Uterus (tissue), 2 donors: Measurements from ENCODE around the gene ERFL.

Experiments
- CTCF ChIP-seq, 4 experiments: fragments of 200-600 bp in 2 of 4; fragments of 450-650 bp in 2 of 4; sonication (generic) in 2 of 4; IDR thresholded peaks; one replicate each; pipeline ENCODE4 v1.5.1; 2016 to 2019; ENCODE audit warnings: antibody characterized with exemption in 4 of 4, mild to moderate bottlenecking in 2 of 4, moderate library complexity in 1 of 4
- POLR2A ChIP-seq, 2 donors: fragments of 450-650 bp; IDR thresholded peaks; one replicate each; pipeline ENCODE4 v1.6.1; 2016; ENCODE audit warnings: antibody characterized with exemption in 2 of 2, mild to moderate bottlenecking in 1 of 2, moderate library complexity in 1 of 2

GRCh38 chr19:41902594-41902993, 25.7 kb downstream of the ERFL start:
- TF ChIP-seq CTCF (IDR thresholded peaks at IDR 0.05) = no peak
- no peak for TF ChIP-seq POLR2A (IDR thresholded peaks at IDR 0.05)
